Thyroid gland (tissue), 4 donors: Measurements from ENCODE around the gene TOP1. TPM values are rescaled to one million over a fixed set of nuclear protein-coding genes. Genes with fewer than 3 reads are reported as not detected.
A peak's percentile ranks its signal among the peaks of the same experiment; 100 is the strongest.

Experiments used
- DNase-seq, 2 donors: peaks; one replicate each; pipeline ENCODE4 v3.0.0-alpha.2; 2019
- H3K27ac ChIP-seq, 3 donors: fragments of 200-600 bp; sonication (generic); 1 replicate in 2 of 3; 2 replicates in 1 of 3; pipeline ENCODE4 v1.5.1; 2016 to 2019; ENCODE audit warnings: mild to moderate bottlenecking in 1 of 3, moderate library complexity in 1 of 3
- H3K27me3 ChIP-seq: fragments of 200-600 bp; sonication (generic); one replicate; pipeline ENCODE4 v1.5.1; 2019
- H3K36me3 ChIP-seq, 2 donors: fragments of 200-600 bp; sonication (generic); one replicate each; pipeline ENCODE4 v1.5.1; 2016 to 2019
- H3K4me1 ChIP-seq, 2 donors: fragments of 200-600 bp; sonication (generic); one replicate each; pipeline ENCODE4 v1.5.1; 2017 to 2019
- H3K4me3 ChIP-seq, 3 donors: fragments of 200-600 bp; sonication (generic); replicated peaks in 1 of 3; 1 replicate in 2 of 3; 2 replicates in 1 of 3; pipeline ENCODE4 v1.5.1; 2016; ENCODE audit warnings: mild to moderate bottlenecking in 1 of 3
- H3K9me3 ChIP-seq: fragments of 200-600 bp; sonication (generic); one replicate; pipeline ENCODE4 v1.5.1; 2017
- POLR2A ChIP-seq, 2 donors: fragments of 450-650 bp; IDR thresholded peaks; one replicate each; pipeline ENCODE4 v1.6.1; 2017; ENCODE audit warnings: antibody characterized with exemption in 2 of 2, mild to moderate bottlenecking in 2 of 2, moderate library complexity in 1 of 2
- WGBS, 2 donors: methylation state at CpG; one replicate each; pipeline ENCODE4 v1.1.5; 2017; 5-methylcytosine and 5-hydroxymethylcytosine counted together
- intact Hi-C: fragments of 100-400 bp; cut with DNase I; formaldehyde crosslinking; loops from one replicate; pipeline ENCODE4 v1.15.1; 2023
- total RNA-seq, 4 donors: library from RNA; depleted of rRNA; stranded (reverse); fragments of >200 nt; gene quantifications; one replicate each; pipeline ENCODE4 v1.2.3, GENCODE V29; 2016
- TF ChIP-seq, protein P1 (sequence below), 6 experiments: fragments of 200-600 bp in 3 of 6; fragments of 450-650 bp in 3 of 6; sonication (generic) in 3 of 6; IDR thresholded peaks; one replicate each; pipeline ENCODE4 v1.5.1; 2016 to 2019; ENCODE audit warnings: antibody characterized with exemption in 6 of 6, mild to moderate bottlenecking in 2 of 6, inconsistent platforms in 1 of 6, moderate library complexity in 1 of 6

Gene TOP1
- total RNA-seq, 4 donors from 2014 or later = 31.3 to 46.3 (median 41.4) TPM

DNA sequence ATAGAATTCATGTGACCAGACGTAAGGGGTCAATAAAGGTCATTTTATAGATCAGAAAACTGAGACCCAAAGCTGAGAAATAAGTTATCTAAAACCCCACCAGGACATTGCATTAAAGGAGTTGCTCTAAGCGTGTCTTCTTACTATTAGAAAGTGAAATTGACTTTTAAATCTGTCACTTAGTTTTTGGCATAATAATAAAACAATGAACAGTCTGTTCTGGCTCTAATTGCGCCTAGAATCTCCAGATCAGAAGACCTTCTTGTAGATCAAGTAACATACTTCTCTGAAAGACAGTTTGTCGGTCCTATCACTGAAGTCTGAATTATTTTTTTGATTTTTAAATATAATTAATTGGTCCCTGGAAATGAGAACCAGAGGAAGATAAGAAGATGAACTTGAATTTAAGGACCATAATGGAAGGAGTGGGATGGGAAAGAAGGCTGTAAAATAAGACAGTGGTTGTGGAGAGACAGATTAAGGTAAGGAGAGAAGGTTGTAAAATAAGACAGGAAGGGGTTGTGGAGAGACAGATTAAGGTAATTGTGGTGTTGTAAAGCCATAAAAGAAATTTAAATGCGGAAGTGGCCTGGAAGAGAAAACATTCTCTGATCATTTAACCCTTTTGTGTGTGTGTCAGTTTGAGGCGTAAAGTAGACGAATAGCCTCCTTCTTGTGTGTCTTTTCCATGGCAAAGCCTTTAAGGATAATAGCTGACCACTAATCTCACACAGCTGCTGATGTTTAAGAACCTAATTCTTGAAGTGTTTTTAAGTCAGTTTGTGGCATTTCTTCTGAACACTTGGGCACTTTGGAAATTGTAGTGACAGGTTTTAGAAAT lies 20.1 kb downstream of the TOP1 start:
- Histone ChIP-seq H3K4me1 (peaks cover 75 to 81% of the 10 kb centered on the region in 2 donors), H3K9me3 (no peaks in the 10 kb centered on the region), H3K4me3 (no peak overlapping the region), H3K27me3 (no peaks in the 10 kb centered on the region), H3K36me3 (no peaks in the 10 kb centered on the region), H3K27ac (peak overlapping the region; percentile 40 to 80 (median 71))
- no peak for DNase-seq
- WGBS, 2 donors = 64 to 72% methylated on average over 7 of the region's 7 CpGs
- TF ChIP-seq POLR2A (IDR thresholded peaks at IDR 0.05) = no peak
- TF ChIP-seq, protein P1, sequence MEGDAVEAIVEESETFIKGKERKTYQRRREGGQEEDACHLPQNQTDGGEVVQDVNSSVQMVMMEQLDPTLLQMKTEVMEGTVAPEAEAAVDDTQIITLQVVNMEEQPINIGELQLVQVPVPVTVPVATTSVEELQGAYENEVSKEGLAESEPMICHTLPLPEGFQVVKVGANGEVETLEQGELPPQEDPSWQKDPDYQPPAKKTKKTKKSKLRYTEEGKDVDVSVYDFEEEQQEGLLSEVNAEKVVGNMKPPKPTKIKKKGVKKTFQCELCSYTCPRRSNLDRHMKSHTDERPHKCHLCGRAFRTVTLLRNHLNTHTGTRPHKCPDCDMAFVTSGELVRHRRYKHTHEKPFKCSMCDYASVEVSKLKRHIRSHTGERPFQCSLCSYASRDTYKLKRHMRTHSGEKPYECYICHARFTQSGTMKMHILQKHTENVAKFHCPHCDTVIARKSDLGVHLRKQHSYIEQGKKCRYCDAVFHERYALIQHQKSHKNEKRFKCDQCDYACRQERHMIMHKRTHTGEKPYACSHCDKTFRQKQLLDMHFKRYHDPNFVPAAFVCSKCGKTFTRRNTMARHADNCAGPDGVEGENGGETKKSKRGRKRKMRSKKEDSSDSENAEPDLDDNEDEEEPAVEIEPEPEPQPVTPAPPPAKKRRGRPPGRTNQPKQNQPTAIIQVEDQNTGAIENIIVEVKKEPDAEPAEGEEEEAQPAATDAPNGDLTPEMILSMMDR (IDR thresholded peaks at IDR 0.05) = no peak
- intact Hi-C loops = no loop called here

DNA sequence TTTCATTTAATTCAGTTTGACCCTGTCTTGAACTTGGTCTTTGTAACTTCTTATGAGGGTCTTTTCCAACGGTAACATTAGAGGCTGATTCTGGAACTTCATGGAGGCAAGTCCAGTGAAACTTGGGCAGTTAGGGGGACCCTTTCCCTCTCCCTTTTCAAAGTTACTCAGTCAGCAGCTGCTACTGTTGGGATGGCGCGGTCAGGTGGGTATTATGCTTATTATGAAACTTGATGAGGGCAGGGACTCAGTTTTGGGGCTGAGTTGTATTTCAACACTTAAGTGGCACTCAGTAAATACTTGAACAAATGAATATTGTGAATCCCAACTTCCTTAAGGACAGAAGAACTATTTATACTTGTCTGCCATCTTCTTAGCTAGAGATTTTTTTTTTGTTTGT lies 20.8 kb downstream of the TOP1 start:
- Histone ChIP-seq H3K27me3 (no peaks in the 10 kb centered on the region), H3K27ac (peak overlapping the region in 2 of 3 donors; percentile 71 to 80), H3K36me3 (no peaks in the 10 kb centered on the region), H3K4me3 (no peak overlapping the region), H3K9me3 (no peaks in the 10 kb centered on the region), H3K4me1 (peaks cover 80 to 89% of the 10 kb centered on the region in 2 donors)
- intact Hi-C loops = no loop called here
- TF ChIP-seq POLR2A (IDR thresholded peaks at IDR 0.05) = no peak
- TF ChIP-seq, protein P1 (IDR thresholded peaks at IDR 0.05) = no peak
- DNase-seq = no peak
- 49 to 81% methylated on average over 3 of the region's 3 CpGs for WGBS, 2 donors

DNA sequence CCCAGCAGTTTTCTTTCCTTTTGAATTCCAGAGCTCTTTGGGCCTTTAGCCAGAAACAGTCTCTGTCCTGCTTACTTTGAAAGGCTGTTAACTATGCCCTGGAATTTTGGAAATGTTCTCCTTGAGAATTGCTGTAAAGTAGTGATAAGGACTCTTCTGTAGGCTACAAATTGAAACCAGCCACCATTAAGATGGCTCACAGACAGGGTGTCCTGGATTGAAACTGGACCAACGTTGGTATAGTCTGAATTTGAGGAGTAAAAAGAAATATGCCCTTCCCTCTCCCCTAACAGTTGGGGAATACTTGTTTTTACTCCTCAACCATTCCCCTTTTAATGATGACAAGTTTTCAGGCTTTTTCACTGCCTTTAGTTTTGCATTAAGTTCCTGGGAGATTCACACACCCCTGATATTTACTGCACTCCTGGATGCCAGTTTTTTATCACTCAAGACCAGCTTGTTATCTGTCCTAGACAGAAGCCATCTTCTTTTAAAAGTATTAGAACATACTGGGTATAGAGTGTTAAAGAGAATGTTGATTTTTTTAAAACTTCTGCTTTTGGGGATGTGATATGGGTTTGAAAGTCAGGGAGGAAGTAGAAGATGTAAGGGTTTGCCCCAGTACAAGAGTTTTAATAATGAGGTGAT lies 21.9 kb downstream of the TOP1 start:
- TF ChIP-seq POLR2A (IDR thresholded peaks at IDR 0.05) = no peak
- TF ChIP-seq, protein P1 (IDR thresholded peaks at IDR 0.05) = no peak
- H3K36me3 ChIP-seq = no peaks in the 10 kb centered on the region
- no peak overlapping the region for H3K4me3 ChIP-seq
- no peaks in the 10 kb centered on the region for H3K27me3 ChIP-seq
- intact Hi-C loops = no loop called here
- H3K27ac ChIP-seq = peak overlapping the region; percentile 4 to 80 (median 71)
- 3 to 18% methylated on average over 1 of the region's 1 CpG for WGBS, 2 donors
- peaks cover 88 to 94% of the 10 kb centered on the region in 2 donors for H3K4me1 ChIP-seq
- H3K9me3 ChIP-seq = no peaks in the 10 kb centered on the region
- DNase-seq = peak; percentile 45 to 49

- H3K36me3 ChIP-seq = no peaks in the 10 kb centered on the region
- H3K27me3 ChIP-seq = no peaks in the 10 kb centered on the region
- no peak for TF ChIP-seq POLR2A (IDR thresholded peaks at IDR 0.05)
- TF ChIP-seq, protein P1 (IDR thresholded peaks at IDR 0.05) = no peak
- no peak for DNase-seq
- peaks cover 92 to 95% of the 10 kb centered on the region in 2 donors for H3K4me1 ChIP-seq
- H3K9me3 ChIP-seq = no peaks in the 10 kb centered on the region
- H3K27ac ChIP-seq = peak overlapping the region; percentile 12 to 80 (median 71)
- H3K4me3 ChIP-seq = no peak overlapping the region
- 70 to 77% methylated on average over 5 of the region's 5 CpGs for WGBS, 2 donors
- intact Hi-C loops = no loop called here
Measured at GRCh38 chr20:41051009-41051825, 22.6 kb downstream of the TOP1 start.
